IMR-90 (cell line): ENCODE results near the gene CRTC1.

ENCODE experiments used
- CHD1 ChIP-seq: IDR thresholded peaks from 2 replicates; pipeline ENCODE4 v1.6.1; 2012; ENCODE audit warnings: low read depth, low read length, improper control_type of control experiment
- POLR2A ChIP-seq: IDR thresholded peaks from 2 replicates; pipeline ENCODE4 v1.6.1; 2012; ENCODE audit warnings: mild to moderate bottlenecking, low read depth, low read length
- RAD21 ChIP-seq: IDR thresholded peaks from 2 replicates; pipeline ENCODE4 v1.6.1; 2012; ENCODE audit warnings: low read length, improper control_type of control experiment
- RCOR1 ChIP-seq: IDR thresholded peaks from 2 replicates; pipeline ENCODE4 v1.6.1; 2012; ENCODE audit warnings: mild to moderate bottlenecking, low read length, improper control_type of control experiment; ENCODE audit not compliant: insufficient replicate concordance
- RFX5 ChIP-seq: IDR thresholded peaks from 2 replicates; pipeline ENCODE4 v1.8.0; 2012; ENCODE audit warnings: low read depth, mild to moderate bottlenecking, low read length, moderate library complexity
- USF2 ChIP-seq: fragments of 150-350 bp; IDR thresholded peaks from 2 replicates; pipeline ENCODE4 v1.6.1; 2017; ENCODE audit warnings: mild to moderate bottlenecking, antibody characterized with exemption, low read length, low read depth
- TF ChIP-seq, protein P1 (sequence below): conservative IDR thresholded peaks from 2 replicates; pipeline ENCODE4 v1.5.1; 2012; ENCODE audit warnings: mild to moderate bottlenecking, low read depth, low read length, improper control_type of control experiment
- TF ChIP-seq, protein P2 (sequence below): fragments of 150-350 bp; IDR thresholded peaks from 2 replicates; pipeline ENCODE4 v1.6.1; 2016; ENCODE audit warnings: low read depth, mild to moderate bottlenecking, low read length, moderate library complexity, borderline replicate concordance

DNA sequence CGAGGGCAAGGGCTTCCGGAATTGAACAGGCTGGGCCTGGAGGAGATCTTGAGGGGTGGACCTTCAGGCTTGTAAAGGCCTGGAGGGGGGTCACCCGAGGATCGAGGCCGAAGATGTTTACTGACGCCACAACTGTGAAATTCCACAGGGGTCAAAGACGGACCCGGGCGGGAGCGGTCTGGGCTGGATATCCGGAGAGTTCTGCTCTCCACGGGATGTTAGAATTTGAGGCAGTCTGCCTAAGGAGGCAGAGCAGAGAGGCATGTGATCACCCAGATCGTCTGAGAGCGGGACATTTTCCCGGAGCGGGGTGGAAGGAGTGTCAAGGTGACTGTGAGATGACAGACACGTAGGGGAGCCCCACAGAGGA, 33.5 kb upstream of the CRTC1 start:
- TF ChIP-seq, protein P1, sequence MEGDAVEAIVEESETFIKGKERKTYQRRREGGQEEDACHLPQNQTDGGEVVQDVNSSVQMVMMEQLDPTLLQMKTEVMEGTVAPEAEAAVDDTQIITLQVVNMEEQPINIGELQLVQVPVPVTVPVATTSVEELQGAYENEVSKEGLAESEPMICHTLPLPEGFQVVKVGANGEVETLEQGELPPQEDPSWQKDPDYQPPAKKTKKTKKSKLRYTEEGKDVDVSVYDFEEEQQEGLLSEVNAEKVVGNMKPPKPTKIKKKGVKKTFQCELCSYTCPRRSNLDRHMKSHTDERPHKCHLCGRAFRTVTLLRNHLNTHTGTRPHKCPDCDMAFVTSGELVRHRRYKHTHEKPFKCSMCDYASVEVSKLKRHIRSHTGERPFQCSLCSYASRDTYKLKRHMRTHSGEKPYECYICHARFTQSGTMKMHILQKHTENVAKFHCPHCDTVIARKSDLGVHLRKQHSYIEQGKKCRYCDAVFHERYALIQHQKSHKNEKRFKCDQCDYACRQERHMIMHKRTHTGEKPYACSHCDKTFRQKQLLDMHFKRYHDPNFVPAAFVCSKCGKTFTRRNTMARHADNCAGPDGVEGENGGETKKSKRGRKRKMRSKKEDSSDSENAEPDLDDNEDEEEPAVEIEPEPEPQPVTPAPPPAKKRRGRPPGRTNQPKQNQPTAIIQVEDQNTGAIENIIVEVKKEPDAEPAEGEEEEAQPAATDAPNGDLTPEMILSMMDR, result no peak
- TF ChIP-seq POLR2A, result no peak
- no peak for TF ChIP-seq RCOR1
- no peak for TF ChIP-seq RFX5
- no peak for TF ChIP-seq CHD1
- peak; percentile 21; the same call in 1 of the 2 replicates for TF ChIP-seq USF2
- TF ChIP-seq, protein P2, sequence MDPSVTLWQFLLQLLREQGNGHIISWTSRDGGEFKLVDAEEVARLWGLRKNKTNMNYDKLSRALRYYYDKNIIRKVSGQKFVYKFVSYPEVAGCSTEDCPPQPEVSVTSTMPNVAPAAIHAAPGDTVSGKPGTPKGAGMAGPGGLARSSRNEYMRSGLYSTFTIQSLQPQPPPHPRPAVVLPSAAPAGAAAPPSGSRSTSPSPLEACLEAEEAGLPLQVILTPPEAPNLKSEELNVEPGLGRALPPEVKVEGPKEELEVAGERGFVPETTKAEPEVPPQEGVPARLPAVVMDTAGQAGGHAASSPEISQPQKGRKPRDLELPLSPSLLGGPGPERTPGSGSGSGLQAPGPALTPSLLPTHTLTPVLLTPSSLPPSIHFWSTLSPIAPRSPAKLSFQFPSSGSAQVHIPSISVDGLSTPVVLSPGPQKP, result no peak
- TF ChIP-seq RAD21, result no peak
